ENCODE data around the gene SOX10.

The SOX10 gene

DNA sequence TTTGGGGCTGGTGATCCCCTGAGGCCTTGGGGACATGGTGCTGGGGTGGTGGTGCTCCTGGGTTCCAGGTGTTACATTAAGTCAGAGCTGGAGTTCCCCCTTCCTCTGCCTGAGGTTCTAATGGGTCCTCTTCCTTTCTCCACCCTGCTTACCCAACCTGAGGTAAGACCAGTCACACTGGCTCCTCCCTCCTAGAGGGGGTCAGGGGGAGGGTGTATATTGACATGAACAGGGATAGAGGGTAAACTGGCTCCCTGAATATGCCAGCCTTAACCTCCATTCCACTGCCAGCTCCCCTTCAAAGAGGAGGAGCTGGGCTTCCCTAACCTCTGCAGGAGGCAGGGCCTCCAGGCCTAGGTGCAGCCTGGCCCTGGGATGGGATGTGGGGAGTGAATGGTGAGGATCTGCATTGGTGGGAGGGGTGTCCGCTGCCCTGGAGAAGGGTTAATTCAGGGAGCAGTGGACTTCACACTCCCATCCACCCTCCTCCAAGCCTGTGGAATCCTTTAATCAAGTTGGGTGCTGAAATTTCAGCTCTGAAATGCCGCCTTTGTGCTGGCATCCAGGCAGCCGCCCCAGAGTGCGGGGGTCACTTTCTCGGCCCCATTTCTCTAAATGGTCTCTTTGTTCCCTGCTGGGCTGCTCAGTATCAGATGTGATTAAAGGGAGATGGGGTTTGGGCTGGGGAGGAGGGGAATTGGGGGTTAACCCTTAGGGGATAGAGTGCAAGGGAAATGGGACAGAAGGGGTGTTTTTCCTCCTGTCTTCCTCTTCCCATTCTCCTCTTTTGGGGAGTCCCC is 15.7 kb downstream of the SOX10 start:
- Histone ChIP-seq H2AFZ (ENCODE audit: low read length) (no peak overlapping the region), H3K4me3 (ENCODE audit: low read length, poor library complexity, severe bottlenecking) (no peak overlapping the region), H3K27me3 (ENCODE audit: insufficient read depth, low read length, poor library complexity, severe bottlenecking) (no peaks in the 10 kb centered on the region), H3F3A (ENCODE audit: low read depth) (no peaks in the 10 kb centered on the region), H3K9ac (ENCODE audit: low read depth, low read length, poor library complexity, severe bottlenecking) (no peak overlapping the region), H3K4me1 (ENCODE audit: insufficient read depth, low read length, poor library complexity, severe bottlenecking) (no peaks in the 10 kb centered on the region), H3K36me3 (ENCODE audit: insufficient read depth, low read length) (peaks cover 25% of the 10 kb centered on the region; the same call in 1 of the 2 replicates), H3K9me3 (ENCODE audit: insufficient read depth, low read depth, low read length) (no peaks in the 10 kb centered on the region), H3K9me2 (replicated peaks; ENCODE audit: low read depth, low read length) (no peaks in the 10 kb centered on the region), H3K79me2 (ENCODE audit: insufficient read depth, low read length) (no peaks in the 10 kb centered on the region), H4K20me1 (ENCODE audit: insufficient read depth, low read length, poor library complexity, severe bottlenecking) (no peaks in the 10 kb centered on the region), H3K4me2 (ENCODE audit: low read depth, low read length, poor library complexity, severe bottlenecking) (no peak overlapping the region)
- TF ChIP-seq EZH2phosphoT487 (IDR thresholded peaks at IDR 0.05; ENCODE audit: borderline replicate concordance), result no peak
- TF ChIP-seq, protein P1, sequence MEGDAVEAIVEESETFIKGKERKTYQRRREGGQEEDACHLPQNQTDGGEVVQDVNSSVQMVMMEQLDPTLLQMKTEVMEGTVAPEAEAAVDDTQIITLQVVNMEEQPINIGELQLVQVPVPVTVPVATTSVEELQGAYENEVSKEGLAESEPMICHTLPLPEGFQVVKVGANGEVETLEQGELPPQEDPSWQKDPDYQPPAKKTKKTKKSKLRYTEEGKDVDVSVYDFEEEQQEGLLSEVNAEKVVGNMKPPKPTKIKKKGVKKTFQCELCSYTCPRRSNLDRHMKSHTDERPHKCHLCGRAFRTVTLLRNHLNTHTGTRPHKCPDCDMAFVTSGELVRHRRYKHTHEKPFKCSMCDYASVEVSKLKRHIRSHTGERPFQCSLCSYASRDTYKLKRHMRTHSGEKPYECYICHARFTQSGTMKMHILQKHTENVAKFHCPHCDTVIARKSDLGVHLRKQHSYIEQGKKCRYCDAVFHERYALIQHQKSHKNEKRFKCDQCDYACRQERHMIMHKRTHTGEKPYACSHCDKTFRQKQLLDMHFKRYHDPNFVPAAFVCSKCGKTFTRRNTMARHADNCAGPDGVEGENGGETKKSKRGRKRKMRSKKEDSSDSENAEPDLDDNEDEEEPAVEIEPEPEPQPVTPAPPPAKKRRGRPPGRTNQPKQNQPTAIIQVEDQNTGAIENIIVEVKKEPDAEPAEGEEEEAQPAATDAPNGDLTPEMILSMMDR (conservative IDR thresholded peaks at IDR 0.05; ENCODE audit: low read length), result no peak

- H3K27me3 ChIP-seq (ENCODE audit: insufficient read depth, low read length, poor library complexity, severe bottlenecking), result no peaks in the 10 kb centered on the region
- no peaks in the 10 kb centered on the region for H3K79me2 ChIP-seq (ENCODE audit: insufficient read depth, low read length)
- H3K9me3 ChIP-seq (ENCODE audit: insufficient read depth, low read depth, low read length), result no peaks in the 10 kb centered on the region
- H3K4me1 ChIP-seq (ENCODE audit: insufficient read depth, low read length, poor library complexity, severe bottlenecking), result no peaks in the 10 kb centered on the region
- H3K4me3 ChIP-seq (ENCODE audit: low read length, poor library complexity, severe bottlenecking), result no peak overlapping the region
- no peaks in the 10 kb centered on the region for H3K9me2 ChIP-seq (replicated peaks; ENCODE audit: low read depth, low read length)
- H4K20me1 ChIP-seq (ENCODE audit: insufficient read depth, low read length, poor library complexity, severe bottlenecking), result no peaks in the 10 kb centered on the region
- no peak for TF ChIP-seq EZH2phosphoT487 (IDR thresholded peaks at IDR 0.05; ENCODE audit: borderline replicate concordance)
- TF ChIP-seq, protein P1 (conservative IDR thresholded peaks at IDR 0.05; ENCODE audit: low read length), result no peak
- H2AFZ ChIP-seq (ENCODE audit: low read length), result no peak overlapping the region
- peaks cover 25% of the 10 kb centered on the region; the same call in 1 of the 2 replicates for H3K36me3 ChIP-seq (ENCODE audit: insufficient read depth, low read length)
- H3K4me2 ChIP-seq (ENCODE audit: low read depth, low read length, poor library complexity, severe bottlenecking), result no peak overlapping the region
- no peak overlapping the region for H3K9ac ChIP-seq (ENCODE audit: low read depth, low read length, poor library complexity, severe bottlenecking)
- H3F3A ChIP-seq (ENCODE audit: low read depth), result no peaks in the 10 kb centered on the region
These were observed 16.5 kb downstream of the SOX10 start for GRCh38 chr22:37967637-37968451.

- Histone ChIP-seq H3K4me1 (ENCODE audit: insufficient read depth, low read length, poor library complexity, severe bottlenecking) (no peaks in the 10 kb centered on the region), H3K36me3 (ENCODE audit: insufficient read depth, low read length) (peaks cover 29% of the 10 kb centered on the region; the same call in 1 of the 2 replicates), H3K4me2 (ENCODE audit: low read depth, low read length, poor library complexity, severe bottlenecking) (no peak overlapping the region), H2AFZ (ENCODE audit: low read length) (no peak overlapping the region), H3K27me3 (ENCODE audit: insufficient read depth, low read length, poor library complexity, severe bottlenecking) (no peaks in the 10 kb centered on the region), H4K20me1 (ENCODE audit: insufficient read depth, low read length, poor library complexity, severe bottlenecking) (no peaks in the 10 kb centered on the region), H3K9me3 (ENCODE audit: insufficient read depth, low read depth, low read length) (no peaks in the 10 kb centered on the region), H3K9me2 (replicated peaks; ENCODE audit: low read depth, low read length) (no peaks in the 10 kb centered on the region), H3F3A (ENCODE audit: low read depth) (no peaks in the 10 kb centered on the region), H3K4me3 (ENCODE audit: low read length, poor library complexity, severe bottlenecking) (no peak overlapping the region), H3K79me2 (ENCODE audit: insufficient read depth, low read length) (no peaks in the 10 kb centered on the region), H3K9ac (ENCODE audit: low read depth, low read length, poor library complexity, severe bottlenecking) (no peak overlapping the region)
- no peak for TF ChIP-seq EZH2phosphoT487 (IDR thresholded peaks at IDR 0.05; ENCODE audit: borderline replicate concordance)
- TF ChIP-seq, protein P1 (conservative IDR thresholded peaks at IDR 0.05; ENCODE audit: low read length), result no peak
These were observed 17.2 kb downstream of the SOX10 start for GRCh38 chr22:37967147-37967546.

All from Loucy (cell line).